Measurements from ENCODE around the gene HVCN1.
"Not testable (repeated sequence)": the region's sequence is repeated elsewhere in the genome, so short reads cannot be mapped to it uniquely, and the experiment has no call there.

HVCN1 gene

GRCh38 chr12:110688446-110689280, at the start of gene HVCN1:
Gene HVCN1, minus strand, starts transcription at chr12:110689115. Its CDS starts 5,870 bp downstream, at chr12:110683245.
- no peak for DNase-seq (ENCODE audit: low read depth)

GRCh38 chr12:110737532-110737931, 48.6 kb upstream of the HVCN1 start:
- no peak for DNase-seq (ENCODE audit: low read depth)

- not testable (repeated sequence) for DNase-seq (ENCODE audit: low read depth)
These were observed 48.1 kb upstream of the HVCN1 start for GRCh38 chr12:110737016-110737415.

GRCh38 chr12:110733900-110734299, 45.0 kb upstream of the HVCN1 start:
- DNase-seq (ENCODE audit: low read depth), result no peak

- no peak for DNase-seq (ENCODE audit: low read depth)
These were observed 44.3 kb upstream of the HVCN1 start for GRCh38 chr12:110733089-110733715.

GRCh38 chr12:110732572-110732971, 43.7 kb upstream of the HVCN1 start:
- DNase-seq (ENCODE audit: low read depth), result no peak

- no peak for DNase-seq (ENCODE audit: low read depth)
These were observed 42.6 kb upstream of the HVCN1 start for GRCh38 chr12:110731479-110731878.

GRCh38 chr12:110728628-110729027, 39.7 kb upstream of the HVCN1 start:
- no peak for DNase-seq (ENCODE audit: low read depth)

GRCh38 chr12:110726708-110727369, 37.9 kb upstream of the HVCN1 start:
- DNase-seq (ENCODE audit: low read depth), result no peak

- DNase-seq (ENCODE audit: low read depth), result no peak
These were observed 37.1 kb upstream of the HVCN1 start for GRCh38 chr12:110726028-110726427.

GRCh38 chr12:110725267-110725666, 36.4 kb upstream of the HVCN1 start:
- DNase-seq (ENCODE audit: low read depth), result no peak

GRCh38 chr12:110722892-110723291, 34.0 kb upstream of the HVCN1 start:
- not testable (repeated sequence) for DNase-seq (ENCODE audit: low read depth)

GRCh38 chr12:110721570-110721969, 32.7 kb upstream of the HVCN1 start:
- no peak for DNase-seq (ENCODE audit: low read depth)

GRCh38 chr12:110720516-110720915, 31.6 kb upstream of the HVCN1 start:
- no peak for DNase-seq (ENCODE audit: low read depth)

- DNase-seq (ENCODE audit: low read depth), result no peak
These were observed 29.4 kb upstream of the HVCN1 start for GRCh38 chr12:110718222-110718908.

GRCh38 chr12:110717037-110717436, 28.1 kb upstream of the HVCN1 start:
- no peak for DNase-seq (ENCODE audit: low read depth)

GRCh38 chr12:110708917-110709316, 20.0 kb upstream of the HVCN1 start:
- no peak for DNase-seq (ENCODE audit: low read depth)

- DNase-seq (ENCODE audit: low read depth), result no peak
These were observed 16.4 kb upstream of the HVCN1 start for GRCh38 chr12:110705309-110705708.

- no peak for DNase-seq (ENCODE audit: low read depth)
These were observed 15.8 kb upstream of the HVCN1 start for GRCh38 chr12:110704750-110705149.

- no peak for DNase-seq (ENCODE audit: low read depth)
These were observed 15.3 kb upstream of the HVCN1 start for GRCh38 chr12:110704231-110704630.

- DNase-seq (ENCODE audit: low read depth), result no peak
These were observed 13.2 kb upstream of the HVCN1 start for GRCh38 chr12:110702081-110702480.

Measured in fibroblast of the conjunctiva (primary cell).